HG02840 (cell line): ENCODE results near the gene EML3.
"Not testable (repeated sequence)": the region's sequence is repeated elsewhere in the genome, so short reads cannot be mapped to it uniquely, and the experiment has no call there.

Experiments
- ATAC-seq: cut with Tn5 transposase; IDR thresholded peaks from one replicate; pipeline ENCODE4 v1.9.1; 2021; ENCODE audit warnings: mild to moderate bottlenecking, moderate library complexity, moderate number of reproducible peaks; ENCODE audit not compliant: unreplicated experiment, low FRiP score

The EML3 gene

GRCh38 chr11:62574363-62575071 is 38.1 kb downstream of the EML3 start:
- ATAC-seq, result peak; percentile 15

DNA sequence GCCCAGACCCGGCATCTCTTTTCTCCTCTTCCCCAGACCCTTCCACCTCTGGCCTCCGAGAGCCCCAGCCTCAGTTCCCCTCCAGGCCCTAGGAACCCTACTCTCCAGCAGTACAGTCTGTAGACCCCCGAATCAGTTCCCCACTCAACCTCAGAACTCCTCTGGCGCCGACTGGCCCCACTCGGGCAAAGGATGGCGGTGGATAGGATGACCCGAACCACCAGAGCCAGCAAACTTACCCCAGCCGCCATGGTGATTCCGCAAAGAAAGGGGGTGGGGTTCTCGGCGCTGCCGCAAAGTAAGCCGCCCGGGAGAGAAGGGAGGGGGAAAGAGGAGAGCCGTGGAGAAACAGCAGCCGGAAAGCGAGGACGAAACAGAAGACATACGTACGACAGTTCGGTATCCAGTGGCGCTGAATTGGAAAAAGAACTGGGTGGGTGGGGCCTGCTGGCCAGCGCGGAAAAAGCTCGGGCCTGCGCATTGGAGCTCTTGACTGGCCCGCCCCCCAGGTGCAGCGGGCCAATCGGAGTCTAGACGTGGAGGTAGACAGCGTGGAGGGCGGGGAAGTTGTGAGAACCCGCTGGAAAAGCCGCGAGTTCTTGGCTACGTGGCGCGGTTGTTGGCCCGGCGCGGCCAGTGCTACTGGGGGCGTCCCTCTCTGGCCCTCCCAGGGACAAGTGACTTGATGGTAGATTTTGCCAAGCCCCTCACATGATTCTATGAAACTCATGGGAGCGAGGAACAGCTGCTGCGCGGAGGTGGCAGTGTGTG is 38.8 kb downstream of the EML3 start, which contains the start of gene EEF1G:
TSS of gene EEF1G (minus strand) at position 300 of the 771 bp plus-strand sequence. CDS start at position 251, 49 bp downstream.
- peak; percentile 90 for ATAC-seq

DNA sequence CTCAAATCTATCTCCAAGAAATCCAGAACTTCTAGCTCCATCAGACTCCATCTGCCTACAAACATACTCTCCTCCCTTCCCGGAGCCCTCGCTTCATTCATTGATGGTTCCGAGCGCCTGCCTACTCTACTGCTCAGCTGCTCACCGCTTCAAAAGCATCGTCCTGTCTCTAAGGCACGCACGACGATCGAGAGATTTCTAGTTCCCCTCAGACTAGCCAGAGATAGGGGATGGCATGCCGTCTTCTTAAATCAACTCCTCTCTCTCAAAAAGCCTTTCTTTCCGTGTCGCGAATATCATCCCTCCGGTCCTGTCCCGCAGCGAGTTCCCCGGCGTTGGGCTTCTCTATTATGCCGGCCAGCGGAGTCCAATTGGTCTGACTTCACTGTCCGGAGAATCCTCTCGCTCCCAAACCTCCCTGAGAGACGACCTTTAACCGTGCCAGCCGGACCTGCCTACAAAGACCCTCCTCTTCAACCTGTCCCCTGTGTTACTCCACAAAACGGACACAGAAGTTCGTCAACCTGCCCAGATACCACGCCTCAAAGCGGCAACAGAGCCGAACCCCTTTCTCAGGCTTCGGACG is 39.5 kb downstream of the EML3 start:
- no peak for ATAC-seq

GRCh38 chr11:62572431-62572830 is 40.1 kb downstream of the EML3 start:
- ATAC-seq, result no peak

- ATAC-seq, result not testable (repeated sequence)
Measured at GRCh38 chr11:62571493-62571892, 41.1 kb downstream of the EML3 start.

DNA sequence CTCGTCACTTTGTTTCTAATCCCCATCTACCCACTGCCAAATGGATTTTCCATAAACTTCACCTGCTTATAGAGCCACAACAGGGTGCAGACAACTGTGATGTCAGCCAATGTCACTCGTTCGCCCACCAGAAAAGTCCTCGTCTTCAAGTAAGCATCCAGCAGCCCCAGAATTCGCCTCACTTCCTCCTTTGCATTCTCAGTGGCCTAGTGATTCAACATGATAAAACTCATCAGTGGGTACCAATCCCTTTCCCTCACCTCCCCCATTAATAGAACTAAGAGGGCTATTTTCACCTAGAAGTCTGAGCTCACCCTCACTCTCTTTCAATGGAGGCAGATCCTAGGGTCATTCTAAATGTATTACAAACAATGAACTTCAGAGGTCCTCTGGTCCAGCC is 41.7 kb downstream of the EML3 start:
- ATAC-seq, result not testable (repeated sequence)

- no peak for ATAC-seq
Measured at GRCh38 chr11:62569611-62570010, 43.0 kb downstream of the EML3 start.

DNA sequence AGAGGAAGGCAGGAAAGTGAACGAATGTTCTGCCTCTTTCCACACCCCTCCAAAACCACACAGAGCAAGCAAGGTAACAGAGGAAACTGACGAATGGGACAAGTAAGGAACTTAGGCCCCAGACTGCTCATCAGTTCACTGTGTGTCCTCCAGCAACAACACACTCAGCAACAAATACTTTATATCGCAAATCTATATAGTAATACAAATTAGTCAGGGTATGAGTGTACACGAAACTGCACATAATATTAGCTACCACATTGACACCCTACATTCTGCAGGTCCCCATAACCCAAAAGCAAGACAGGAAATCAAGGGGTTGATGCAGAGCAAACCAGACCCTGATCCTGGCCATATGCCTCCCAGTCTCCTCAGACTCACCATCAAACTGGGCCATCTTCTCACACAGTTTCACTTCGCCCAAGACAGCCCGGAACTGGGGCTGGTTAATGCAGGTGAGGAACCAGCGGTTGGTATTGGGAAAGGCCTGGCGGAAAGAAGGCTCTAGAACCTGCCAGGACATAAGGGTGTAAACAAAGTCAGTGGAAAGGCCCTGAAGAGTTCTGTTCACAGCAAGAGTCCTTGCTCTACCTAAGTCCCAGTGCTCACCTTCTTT is 45.4 kb downstream of the EML3 start:
- no peak for ATAC-seq

DNA sequence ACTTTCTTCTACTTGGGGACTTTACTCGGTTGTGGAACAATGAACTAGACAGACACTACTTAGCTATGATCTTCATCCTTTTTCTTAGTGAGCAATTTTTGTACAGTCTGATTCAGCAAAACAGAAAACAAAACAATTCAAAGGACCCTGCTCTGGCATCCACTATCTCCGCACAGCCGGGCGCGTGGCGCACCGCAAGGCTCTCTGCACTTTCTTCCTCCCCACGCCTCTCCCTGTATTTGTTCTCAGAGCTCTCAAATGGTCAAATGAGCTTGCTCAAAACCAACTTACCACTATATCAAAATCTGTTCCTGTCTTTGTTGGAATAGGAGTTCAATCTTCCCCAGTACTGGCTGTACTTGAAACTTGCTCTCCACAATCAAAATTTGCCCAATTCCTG is 46.3 kb downstream of the EML3 start:
- no peak for ATAC-seq

GRCh38 chr11:62565100-62565802 is 47.3 kb downstream of the EML3 start:
- no peak for ATAC-seq

GRCh38 chr11:62561677-62562230 is 50.8 kb downstream of the EML3 start:
- not testable (repeated sequence) for ATAC-seq

DNA sequence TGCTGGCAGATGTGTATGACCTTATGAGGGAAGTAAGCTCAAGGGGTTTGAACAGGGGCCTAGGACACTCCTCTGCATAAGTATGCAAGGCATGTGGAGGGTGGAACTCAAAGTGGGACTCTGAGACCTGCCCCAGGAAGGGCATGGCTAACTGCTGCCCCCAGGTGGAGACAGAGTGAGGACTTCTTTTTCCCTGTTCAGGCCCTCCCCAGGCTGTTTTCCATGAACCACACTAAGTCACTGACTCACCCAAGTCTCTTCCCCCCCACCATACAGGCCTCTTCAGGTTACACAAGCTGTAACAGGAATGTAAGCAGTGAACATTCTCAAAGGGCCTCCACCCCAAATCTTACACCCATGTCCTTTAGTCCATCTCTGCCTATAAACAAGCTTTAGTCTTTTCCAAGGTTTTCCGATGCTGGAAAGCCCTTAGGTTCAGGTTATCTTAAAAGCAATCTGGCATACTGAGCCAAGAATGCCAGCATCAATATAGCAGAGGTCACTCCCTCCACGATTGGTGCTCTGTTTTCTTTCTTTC is 51.9 kb downstream of the EML3 start:
- no peak for ATAC-seq

GRCh38 chr11:62559626-62560025 is 52.9 kb downstream of the EML3 start:
- not testable (repeated sequence) for ATAC-seq

DNA sequence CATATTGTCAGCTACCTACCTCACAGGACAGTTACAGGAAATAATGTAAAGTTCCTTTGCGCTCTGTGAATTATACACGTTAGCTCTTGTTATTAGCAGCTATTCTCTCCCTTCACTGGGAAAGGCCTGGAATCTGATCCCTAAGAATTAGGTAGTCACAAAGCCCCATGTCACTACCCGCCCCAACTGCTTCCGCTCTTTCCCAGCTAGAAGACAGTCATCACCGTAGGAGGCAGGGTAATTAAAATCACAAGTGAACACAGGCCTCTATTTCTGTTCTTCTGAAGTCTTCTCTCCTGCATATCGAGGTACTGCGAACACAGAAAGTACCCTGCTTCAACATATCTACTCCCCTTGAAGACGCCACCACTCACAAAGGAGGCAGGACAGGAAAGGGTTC is 53.4 kb downstream of the EML3 start:
- ATAC-seq, result no peak

- ATAC-seq, result no peak
Measured at GRCh38 chr11:62558669-62559068, 53.9 kb downstream of the EML3 start.

DNA sequence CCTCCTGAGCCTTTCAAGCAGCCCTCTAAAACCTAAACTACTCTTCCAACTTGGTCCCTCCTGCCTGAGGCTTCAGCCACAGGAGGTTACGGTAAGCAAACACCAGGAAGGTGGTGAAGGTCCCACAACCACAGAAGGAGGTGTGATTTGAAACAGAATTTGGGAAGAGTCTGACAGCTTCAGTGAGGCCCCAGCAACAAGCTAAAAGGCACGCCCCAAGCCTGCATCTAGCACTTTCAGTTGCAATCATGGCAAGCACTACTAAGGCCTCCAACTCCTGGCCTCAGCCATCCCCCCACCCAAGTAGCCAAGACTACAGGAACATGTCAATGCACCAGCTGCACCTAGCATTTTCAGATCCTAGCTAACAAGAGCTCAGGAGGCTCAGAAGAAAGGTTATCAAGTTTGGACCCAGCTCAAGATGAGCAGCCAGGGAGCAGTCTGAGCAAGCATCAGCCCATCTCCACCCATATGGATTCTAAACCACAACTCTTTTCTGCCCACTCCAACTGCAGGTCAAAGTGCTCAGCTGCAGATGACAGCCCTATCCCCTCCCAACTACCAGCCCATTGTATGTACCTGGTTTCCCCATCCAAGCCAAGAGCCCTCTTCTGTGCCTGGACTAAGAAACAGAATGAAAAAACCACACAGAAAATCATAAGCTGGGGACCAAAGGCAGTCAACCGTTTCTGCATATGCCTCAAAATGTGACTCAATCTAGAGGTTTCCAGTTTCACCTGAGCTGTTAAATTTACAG is 55.5 kb downstream of the EML3 start:
- no peak for ATAC-seq

DNA sequence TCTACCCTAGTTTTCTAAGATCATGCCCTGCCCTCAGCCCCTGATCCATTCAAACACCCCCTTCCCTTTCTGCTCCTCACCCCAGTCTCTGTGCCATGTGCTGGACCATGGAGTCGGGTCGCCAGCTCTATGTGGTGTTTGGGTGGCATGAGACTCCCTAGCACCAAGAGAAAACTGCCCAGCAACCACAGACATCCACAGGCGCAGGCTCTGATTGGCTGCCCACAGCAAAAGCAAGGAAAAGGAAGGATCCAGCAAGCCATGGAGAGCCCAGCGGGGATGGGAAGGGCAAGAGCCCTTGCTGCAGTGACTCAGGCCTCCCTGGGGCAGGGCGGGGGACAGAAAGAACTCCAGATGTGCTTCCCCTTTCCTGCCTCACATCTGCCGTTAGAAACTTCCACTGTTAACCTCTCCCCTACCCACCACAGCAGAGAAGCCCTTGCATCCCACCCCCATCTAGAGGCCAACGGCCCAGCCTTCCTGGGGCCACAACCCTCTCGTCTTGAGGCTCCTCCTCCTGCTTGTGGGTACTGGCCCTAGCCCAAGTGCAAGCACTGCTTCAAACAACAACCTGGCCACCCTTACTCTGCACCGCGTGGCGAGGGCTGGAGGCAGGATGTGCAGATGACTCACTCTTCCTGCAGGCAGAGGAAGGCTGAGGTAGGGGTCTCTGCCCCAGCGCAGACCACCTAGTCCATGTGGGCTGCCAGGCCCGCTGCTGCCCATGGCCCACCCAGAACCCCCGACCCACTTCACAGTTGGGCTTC is 56.3 kb downstream of the EML3 start:
- ATAC-seq, result no peak

DNA sequence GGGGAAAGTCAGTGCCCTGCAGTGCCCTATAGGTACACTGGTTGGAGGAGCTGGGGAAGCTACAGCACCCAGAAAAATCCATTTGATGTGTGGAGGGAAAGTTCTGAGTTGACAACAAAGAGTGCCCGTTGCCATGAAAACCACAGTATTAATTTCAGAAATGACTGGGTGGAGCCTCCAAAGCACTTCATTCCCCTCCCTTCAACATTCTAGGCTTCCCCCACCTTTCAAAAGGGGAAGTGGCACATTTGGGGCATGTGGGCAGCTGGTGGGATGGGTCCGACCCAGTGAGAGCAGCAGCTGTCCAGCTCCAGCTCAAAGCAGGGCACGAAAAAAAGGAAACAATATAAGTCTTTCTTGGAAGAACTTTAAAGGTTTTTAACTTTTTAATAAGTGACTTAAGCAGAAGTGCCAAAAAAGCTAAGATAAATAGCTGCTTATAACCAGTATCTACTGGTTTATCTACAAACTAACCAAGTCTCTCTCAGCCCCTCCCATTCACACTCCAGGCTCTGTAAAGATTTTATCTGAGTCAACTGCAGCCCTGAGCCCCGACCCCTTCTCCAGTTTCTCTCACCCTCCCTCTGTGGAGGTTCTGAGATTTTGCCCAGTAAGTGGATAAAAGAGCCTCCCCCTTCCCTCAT is 57.0 kb downstream of the EML3 start:
- no peak for ATAC-seq
